ENCODE measurements around the gene THRAP3.

DNA sequence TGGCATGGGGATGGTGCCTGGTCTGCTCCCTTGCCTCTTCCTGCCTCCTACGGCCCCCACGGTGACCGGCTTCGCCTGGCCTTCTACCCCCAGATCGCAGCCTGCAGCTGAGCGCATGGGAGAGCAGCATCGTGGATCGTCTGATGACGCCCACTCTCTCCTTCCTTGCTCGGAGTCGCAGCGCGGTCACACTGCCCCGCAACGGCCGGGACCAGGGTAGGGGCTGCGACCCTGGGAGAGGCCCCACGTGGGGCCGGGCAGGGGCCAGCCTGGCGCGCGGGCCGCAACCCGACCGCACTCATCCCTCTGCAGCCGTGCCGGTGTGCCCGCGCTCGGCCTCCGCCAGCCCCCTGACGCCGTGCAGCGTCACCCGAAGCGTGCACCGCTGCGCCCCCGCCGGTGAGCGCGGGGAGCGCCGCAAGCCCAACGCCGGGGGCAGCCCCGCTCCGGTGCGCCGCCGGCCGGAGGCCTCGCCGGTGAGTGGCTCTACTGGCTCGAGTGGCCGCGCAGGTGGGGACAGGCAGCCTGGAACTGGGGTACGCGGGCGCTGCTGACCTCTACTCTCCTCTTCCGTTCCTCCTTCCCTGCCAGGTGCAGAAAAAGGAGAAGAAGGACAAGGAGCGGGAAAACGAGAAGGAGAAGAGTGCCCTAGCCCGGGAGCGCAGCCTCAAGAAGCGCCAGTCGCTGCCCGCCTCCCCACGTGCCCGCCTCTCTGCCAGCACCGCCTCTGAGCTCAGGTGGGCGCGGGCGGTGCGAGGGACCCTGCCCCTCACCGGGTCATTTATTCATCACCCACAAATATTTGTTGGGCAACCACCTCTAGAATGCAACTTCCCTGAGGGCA, 47.9 kb upstream of the THRAP3 start:
- no peak for TF ChIP-seq HDAC2 (IDR thresholded peaks at IDR 0.05)
- TF ChIP-seq WHSC1 (IDR thresholded peaks at IDR 0.05; ENCODE audit: low read length), result no peak
- TF ChIP-seq TARDBP (IDR thresholded peaks at IDR 0.05), result no peak
- TF ChIP-seq ATF1 (CRISPR knock-in tag; IDR thresholded peaks at IDR 0.05), result no peak
- no peak for TF ChIP-seq ATF1 (tag; IDR thresholded peaks at IDR 0.05)
- no peak for TF ChIP-seq ARNT (IDR thresholded peaks at IDR 0.05)
- no peak for TF ChIP-seq NR2C1 (IDR thresholded peaks at IDR 0.05)
- no peak for TF ChIP-seq NR2C1 (tag; IDR thresholded peaks at IDR 0.05)
- TF ChIP-seq CTCF (IDR thresholded peaks at IDR 0.05 in 2 of 3, conservative IDR thresholded peaks at IDR 0.05 in 1 of 3; ENCODE audit: insufficient read depth in 2 of 3, low read depth in 1 of 3, low read length in 3 of 3), result no peak
- no peak for TF ChIP-seq HMGXB4 (CRISPR knock-in tag; IDR thresholded peaks at IDR 0.05)
- no peak for TF ChIP-seq IRF2 (CRISPR knock-in tag; IDR thresholded peaks at IDR 0.05)
- TF ChIP-seq NFIC (IDR thresholded peaks at IDR 0.05), result no peak

Measured in K562 (cell line).